Hair follicular keratinocyte (primary cell): Measurements from ENCODE around the gene EIF3I. TPM values are rescaled to one million over a fixed set of nuclear protein-coding genes. Genes with fewer than 3 reads are reported as not detected.

Source experiments
- total RNA-seq: library from RNA; depleted of rRNA; stranded (reverse); fragments of >200 nt; gene quantifications from 2 replicates; pipeline ENCODE4 v1.2.3, GENCODE V29; 2015

EIF3I gene
- 421 and 448 TPM in 2 replicates for total RNA-seq

GRCh38 chr1:32221980-32222755 is at the start of gene EIF3I, which contains the start of gene TMEM234:
Gene EIF3I, plus strand, starts transcription at chr1:32222407. Its CDS starts 35 bp downstream, at chr1:32222442.
Gene TMEM234, minus strand, starts transcription at chr1:32222353. Its CDS starts 31 bp downstream, at chr1:32222322.

GRCh38 chr1:32179443-32180185 is 42.6 kb upstream of the EIF3I start, which contains the start of gene TXLNA:
Gene TXLNA, plus strand, starts transcription at chr1:32179675. Its CDS starts 671 bp downstream, at chr1:32180346.

DNA sequence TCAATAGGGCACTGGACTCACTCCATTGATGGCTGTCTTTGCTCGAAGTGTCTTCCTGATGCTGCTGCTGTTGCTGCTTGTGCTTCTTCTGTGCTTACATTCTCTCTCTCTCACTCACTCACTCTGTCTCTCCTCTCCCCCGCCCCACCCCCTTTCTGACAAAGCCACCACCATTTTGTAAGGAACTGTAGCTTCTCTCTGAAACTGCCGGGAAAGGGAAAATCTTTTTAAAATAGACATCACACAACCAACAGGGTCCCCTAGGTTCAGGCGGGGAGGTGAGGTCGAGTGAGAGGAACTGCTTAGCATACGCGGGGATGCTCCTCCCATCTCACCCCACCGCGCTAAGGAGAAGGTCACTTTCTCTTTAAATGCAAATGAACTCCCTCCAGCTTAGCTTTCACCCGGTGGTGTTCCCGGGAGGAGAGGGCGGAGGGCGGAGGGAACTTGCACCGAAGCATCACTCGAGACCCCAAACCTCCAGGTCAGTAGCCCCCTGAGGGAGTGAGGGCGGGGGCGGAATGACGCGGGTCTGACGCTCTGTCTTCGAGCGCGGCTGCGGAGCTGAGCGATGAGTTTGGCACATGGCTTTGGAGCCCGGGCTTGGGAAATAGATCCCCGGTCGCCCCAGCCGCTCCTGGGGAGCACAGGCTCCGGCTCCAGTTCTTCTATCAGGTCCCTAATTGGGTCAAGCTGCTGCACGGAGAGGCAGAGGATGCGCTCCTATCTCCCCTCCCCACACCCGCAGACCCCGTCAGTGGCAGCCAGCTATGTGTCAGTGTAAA is 21.8 kb upstream of the EIF3I start, which contains the start of gene CCDC28B:
Gene CCDC28B, plus strand, starts transcription at position 370 of the 785 bp plus-strand sequence. CDS start 1,341 bp downstream, outside the sequence.

DNA sequence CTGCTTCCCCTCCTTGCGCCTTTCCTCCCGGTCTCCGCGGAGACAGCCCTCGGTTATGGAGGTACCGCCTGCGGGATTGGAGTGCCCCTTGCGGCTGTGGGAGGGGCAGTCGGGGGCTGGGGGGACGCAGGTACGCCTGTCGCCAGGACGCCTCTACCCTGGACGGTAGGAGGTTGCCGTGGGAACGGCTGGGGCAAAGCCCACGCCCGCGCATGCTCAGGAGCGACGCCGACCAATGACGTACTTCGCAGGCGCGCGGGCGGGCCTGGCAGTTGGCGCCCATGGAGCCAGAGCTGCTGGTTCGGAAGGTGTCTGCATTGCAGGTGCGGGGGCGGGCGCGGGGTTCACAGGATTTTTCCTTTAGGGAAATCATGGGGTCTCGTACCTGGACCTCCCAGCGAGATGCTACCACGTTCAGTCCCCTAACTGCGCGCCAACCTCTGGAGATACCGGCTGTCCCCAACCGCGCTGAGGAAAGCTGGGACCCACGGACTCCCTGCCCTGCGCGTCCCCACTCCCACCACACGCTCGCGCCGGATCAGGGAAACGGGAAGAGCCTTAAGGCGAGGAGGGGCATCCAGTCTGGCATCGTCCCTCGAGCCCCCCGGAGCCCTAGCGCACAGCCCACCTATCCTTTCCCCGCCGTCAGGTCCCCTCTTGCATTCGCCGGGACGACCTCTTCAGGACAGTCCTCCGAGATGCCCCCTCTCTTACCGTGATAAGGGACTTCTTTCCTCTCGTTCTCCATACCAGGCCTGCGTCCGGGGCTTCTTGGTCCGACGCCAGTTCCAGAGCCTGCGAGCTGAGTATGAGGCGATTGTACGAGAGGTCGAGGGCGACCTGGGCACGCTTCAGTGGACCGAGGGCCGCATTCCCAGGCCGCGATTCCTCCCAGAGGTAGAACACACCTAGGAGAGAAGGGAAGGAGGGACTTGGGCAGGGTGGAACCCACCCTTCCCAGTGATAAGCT is 16.5 kb upstream of the EIF3I start, which contains the start of gene IQCC:
Gene IQCC, plus strand, starts transcription at position 271 of the 970 bp plus-strand sequence. Its CDS starts 11 bp downstream, at position 282.

DNA sequence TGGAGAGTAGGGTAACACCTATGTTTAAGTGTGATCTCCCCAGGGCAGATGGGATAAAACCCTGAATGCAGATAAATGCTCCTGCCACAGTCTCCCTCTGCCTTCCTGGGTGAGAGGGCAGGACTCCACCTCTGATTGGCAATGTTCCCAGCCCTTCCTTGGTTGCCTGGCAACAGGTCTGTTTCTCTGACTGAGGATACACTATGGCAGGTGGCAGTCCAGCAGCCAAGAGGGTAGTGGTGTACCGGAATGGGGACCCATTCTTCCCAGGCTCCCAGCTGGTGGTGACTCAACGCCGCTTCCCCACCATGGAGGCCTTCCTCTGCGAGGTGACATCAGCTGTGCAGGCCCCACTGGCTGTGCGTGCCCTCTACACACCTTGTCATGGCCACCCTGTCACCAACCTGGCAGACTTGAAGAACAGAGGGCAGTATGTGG is 13.3 kb upstream of the EIF3I start, which contains the start of gene DCDC2B:
Gene DCDC2B, plus strand, starts transcription at position 199 of the 438 bp plus-strand sequence. Its CDS starts 5 bp downstream, at position 204.

DNA sequence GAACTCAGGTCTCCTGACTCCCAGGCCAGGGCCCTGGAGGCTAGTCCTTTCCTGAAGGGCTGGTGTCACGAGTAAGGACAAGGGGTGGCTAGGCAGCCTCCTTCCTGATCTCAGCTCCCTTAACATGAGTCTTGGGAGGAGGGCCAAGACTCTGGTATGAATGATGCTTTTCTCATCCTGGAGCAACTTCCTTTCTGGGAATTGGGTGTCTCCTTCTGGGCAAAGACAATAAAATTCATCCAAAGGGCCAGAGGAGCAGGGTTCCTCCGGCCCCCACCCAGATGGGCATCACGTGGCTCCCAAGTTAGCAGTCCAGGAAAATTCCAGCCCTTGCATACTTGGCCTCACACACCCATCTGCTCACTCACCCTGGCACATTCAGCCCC is 24.7 kb downstream of the EIF3I start, which contains the start of gene FAM167B:
Gene FAM167B, plus strand, starts transcription at position 335 of the 386 bp plus-strand sequence. CDS start 200 bp downstream, outside the sequence.

GRCh38 chr1:32250893-32251716 is 28.9 kb downstream of the EIF3I start, which contains the start of gene LCK:
Gene LCK, plus strand, starts transcription at chr1:32251265. Its CDS starts 23,065 bp downstream, at chr1:32274330.

Other genes with a start within 250 kb of the EIF3I start
- gene KHDRBS1, start 208.5 kb upstream of the EIF3I start, total RNA-seq = 70.8 and 87.9 TPM in 2 replicates
- 5.2 and 6.1 TPM in 2 replicates for gene TMEM39B, start 149.5 kb upstream of the EIF3I start, total RNA-seq
- gene KPNA6, start 114.4 kb upstream of the EIF3I start, total RNA-seq = 37.1 and 43.7 TPM in 2 replicates
- gene TXLNA, start 42.7 kb upstream of the EIF3I start, total RNA-seq = 44.2 and 46.2 TPM in 2 replicates
- 9.0 and 10.8 TPM in 2 replicates for gene CCDC28B, start 21.8 kb upstream of the EIF3I start, total RNA-seq
- gene IQCC, start 16.7 kb upstream of the EIF3I start, total RNA-seq = 0.94 and 4.3 TPM in 2 replicates
- not detected in 2 replicates for gene DCDC2B, start 13.3 kb upstream of the EIF3I start, total RNA-seq
- gene TMEM234, start 54 bp upstream of the EIF3I start, total RNA-seq = 7.2 and 13.5 TPM in 2 replicates
- gene FAM167B, start 24.8 kb downstream of the EIF3I start, total RNA-seq = not detected in 2 replicates
- gene LCK, start 28.9 kb downstream of the EIF3I start, total RNA-seq = 0.84 and 0.86 TPM in 2 replicates
- gene HDAC1, start 69.7 kb downstream of the EIF3I start, total RNA-seq = 70.8 and 91.0 TPM in 2 replicates
- gene MARCKSL1, start 113.8 kb downstream of the EIF3I start, total RNA-seq = 11.9 and 18.0 TPM in 2 replicates
- gene FAM229A, start 140.1 kb downstream of the EIF3I start, total RNA-seq = 1.2 and 1.5 TPM in 2 replicates
- gene TSSK3, start 140.1 kb downstream of the EIF3I start, total RNA-seq = not detected in 2 replicates
- gene BSDC1, start 172.0 kb downstream of the EIF3I start, total RNA-seq = 34.3 and 51.9 TPM in 2 replicates
- gene ZBTB8B, start 242.7 kb downstream of the EIF3I start, total RNA-seq = not detected in 2 replicates